T-helper 1 cell treated with Interleukin-12 subunit alpha and Interleukin-12 subunit beta and Interleukin-4 antibody, amounts not matched to agents 30 μg/mL and 1 μg/mL, for 36 hours (primary cell): ENCODE measurements around the gene PNKD.

Experiments
- H3K27ac Mint-ChIP-seq: one replicate; pipeline ENCODE4 v1.8.0; 2021; ENCODE audit warnings: mild to moderate bottlenecking, mixed read lengths
- H3K27me3 Mint-ChIP-seq: one replicate; pipeline ENCODE4 v1.8.0; 2021; ENCODE audit warnings: low read depth, mixed read lengths
- H3K36me3 Mint-ChIP-seq: one replicate; pipeline ENCODE4 v1.8.0; 2021; ENCODE audit warnings: low read depth, mixed read lengths
- H3K4me1 Mint-ChIP-seq: one replicate; pipeline ENCODE4 v1.8.0; 2021; ENCODE audit warnings: low read depth, mixed read lengths
- H3K4me3 Mint-ChIP-seq: one replicate; pipeline ENCODE4 v1.8.0; 2021; ENCODE audit warnings: mild to moderate bottlenecking, moderate library complexity, mixed read lengths
- H3K9me3 Mint-ChIP-seq: one replicate; pipeline ENCODE4 v1.8.0; 2021; ENCODE audit warnings: mixed read lengths

The PNKD gene

DNA sequence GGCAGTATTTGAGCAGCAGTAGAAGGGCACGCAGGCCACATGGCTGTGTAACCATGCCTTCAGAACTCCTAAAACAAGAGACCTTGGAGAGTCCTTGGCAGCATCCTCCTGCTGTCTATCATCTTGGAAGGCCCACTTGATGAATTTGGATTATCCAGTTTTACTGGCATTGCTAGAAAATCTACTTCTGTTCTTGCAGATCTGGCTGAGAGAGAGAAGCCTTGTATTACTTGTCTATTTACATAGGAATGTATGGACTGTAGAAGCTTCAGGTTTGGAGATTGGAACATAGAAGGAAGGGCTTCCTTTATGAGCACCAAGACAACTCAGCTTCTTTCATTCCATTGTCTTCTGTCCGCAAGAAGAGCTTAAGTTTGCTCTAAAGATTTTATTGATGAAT is 25.7 kb upstream of the PNKD start:
- Mint-ChIP-seq H3K27ac (peak overlapping the region; percentile 15), H3K4me3 (no peak overlapping the region), H3K4me1 (peaks cover 17% of the 10 kb centered on the region), H3K27me3 (no peaks in the 10 kb centered on the region), H3K9me3 (no peaks in the 10 kb centered on the region), H3K36me3 (peaks cover 61% of the 10 kb centered on the region)

DNA sequence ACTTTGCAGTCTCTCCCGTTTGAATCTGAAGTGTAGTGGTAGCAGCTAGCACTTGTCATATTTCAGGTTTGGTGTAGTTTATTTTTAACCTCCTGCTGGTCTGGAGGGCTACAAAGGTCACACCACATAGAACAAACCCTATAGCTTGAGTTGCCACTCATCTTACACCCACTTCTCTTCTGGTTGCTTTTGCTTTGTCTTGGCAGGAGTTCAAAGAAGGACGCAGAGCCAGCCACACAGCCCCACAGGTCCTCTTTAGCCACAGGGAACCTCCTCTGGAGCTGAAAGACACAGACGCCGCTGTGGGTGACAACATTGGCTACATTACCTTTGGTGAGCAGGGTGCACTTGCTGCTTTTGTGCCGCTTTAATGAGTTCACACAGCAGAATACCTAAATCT is 25.1 kb upstream of the PNKD start:
- Mint-ChIP-seq H3K27ac (no peak overlapping the region), H3K4me3 (no peak overlapping the region), H3K4me1 (peaks cover 17% of the 10 kb centered on the region), H3K27me3 (no peaks in the 10 kb centered on the region), H3K36me3 (peaks cover 65% of the 10 kb centered on the region), H3K9me3 (no peaks in the 10 kb centered on the region)

DNA sequence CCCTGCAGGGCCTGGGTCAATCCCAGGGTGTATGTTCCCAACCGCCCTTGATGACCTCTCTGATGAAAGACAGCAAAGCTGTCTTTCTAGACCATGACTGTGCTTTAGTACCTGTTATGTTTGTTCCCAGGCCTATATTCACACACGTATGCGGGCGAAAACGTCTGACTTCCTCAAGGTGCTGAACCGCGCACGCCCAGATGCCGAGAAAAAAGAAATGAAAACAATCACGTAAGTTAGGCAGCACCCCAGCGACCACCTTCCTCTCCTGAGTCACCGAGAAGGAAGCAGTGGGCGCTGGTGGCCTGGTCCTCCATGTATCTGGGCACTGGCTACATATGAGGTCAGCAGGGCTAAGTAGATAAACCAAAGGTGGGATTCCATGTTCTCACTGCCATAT is 20.6 kb upstream of the PNKD start:
- Mint-ChIP-seq H3K9me3 (no peaks in the 10 kb centered on the region), H3K4me3 (no peak overlapping the region), H3K27me3 (no peaks in the 10 kb centered on the region), H3K4me1 (peaks cover 11% of the 10 kb centered on the region), H3K36me3 (peaks cover 71% of the 10 kb centered on the region), H3K27ac (peak overlapping the region; percentile 36)

DNA sequence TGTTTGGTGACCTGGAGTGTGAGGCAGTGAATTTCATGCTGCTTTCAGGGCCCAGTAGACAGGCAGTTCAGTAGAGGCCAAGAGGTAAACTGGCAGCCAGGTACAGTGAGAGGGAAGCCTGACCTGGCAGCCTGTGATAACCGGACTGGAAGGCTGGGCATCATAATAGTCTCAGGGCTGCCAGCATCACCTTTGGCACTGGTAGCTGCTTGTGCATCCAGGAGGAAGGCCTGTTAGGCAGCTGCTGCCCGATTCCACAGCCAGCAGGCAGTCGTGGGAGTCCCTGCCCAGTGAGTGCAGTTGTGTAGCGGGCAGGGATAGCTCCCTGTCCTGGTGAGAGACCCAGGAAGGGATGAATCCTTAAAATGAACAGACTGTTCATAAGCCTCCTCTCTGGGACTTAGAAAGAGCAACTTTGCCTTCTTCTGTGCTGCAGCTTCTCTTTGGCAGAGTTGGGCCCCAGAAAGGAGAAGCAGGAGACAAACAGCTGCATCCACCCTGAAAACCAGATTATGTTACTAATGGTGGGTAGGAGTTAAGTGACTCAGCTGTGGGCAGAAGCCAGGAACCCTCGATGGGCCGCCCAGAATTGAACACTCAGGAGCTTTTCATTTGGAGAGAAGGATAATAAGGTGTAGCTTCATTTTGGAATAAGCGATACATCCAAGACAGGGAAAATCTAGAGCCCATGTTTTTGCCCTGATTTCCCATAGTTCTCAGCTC is 17.6 kb upstream of the PNKD start:
- H3K36me3 Mint-ChIP-seq: peaks cover 64% of the 10 kb centered on the region
- no peak overlapping the region for H3K4me3 Mint-ChIP-seq

DNA sequence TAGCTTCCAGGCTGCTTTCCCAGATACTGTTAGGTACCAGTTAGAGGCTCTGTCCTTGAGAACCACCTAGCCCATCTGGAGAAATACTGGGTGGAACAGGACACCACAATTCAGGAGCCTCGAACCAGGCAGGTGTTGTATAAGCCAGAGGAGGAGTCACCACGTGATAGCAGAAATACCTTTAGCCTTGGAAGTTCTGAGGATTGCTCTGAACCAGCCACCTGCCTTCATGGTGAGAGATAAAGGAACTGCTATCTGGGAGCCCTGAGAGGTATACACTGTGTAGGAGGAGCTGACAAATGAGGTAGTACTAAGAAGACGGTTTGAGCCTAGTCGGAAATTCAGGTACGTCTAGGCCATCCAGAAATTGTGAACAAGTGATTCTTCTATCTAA is 17.1 kb upstream of the PNKD start:
- Mint-ChIP-seq H3K36me3 (peaks cover 61% of the 10 kb centered on the region), H3K27ac (no peak overlapping the region), H3K4me1 (peaks cover 17% of the 10 kb centered on the region), H3K4me3 (no peak overlapping the region), H3K27me3 (no peaks in the 10 kb centered on the region), H3K9me3 (no peaks in the 10 kb centered on the region)

More for the DNA sequence above, 17.6 kb upstream of the PNKD start:
- no peaks in the 10 kb centered on the region for H3K9me3 Mint-ChIP-seq
- no peak overlapping the region for H3K27ac Mint-ChIP-seq
- H3K4me1 Mint-ChIP-seq: peaks cover 16% of the 10 kb centered on the region
- H3K27me3 Mint-ChIP-seq: no peaks in the 10 kb centered on the region

DNA sequence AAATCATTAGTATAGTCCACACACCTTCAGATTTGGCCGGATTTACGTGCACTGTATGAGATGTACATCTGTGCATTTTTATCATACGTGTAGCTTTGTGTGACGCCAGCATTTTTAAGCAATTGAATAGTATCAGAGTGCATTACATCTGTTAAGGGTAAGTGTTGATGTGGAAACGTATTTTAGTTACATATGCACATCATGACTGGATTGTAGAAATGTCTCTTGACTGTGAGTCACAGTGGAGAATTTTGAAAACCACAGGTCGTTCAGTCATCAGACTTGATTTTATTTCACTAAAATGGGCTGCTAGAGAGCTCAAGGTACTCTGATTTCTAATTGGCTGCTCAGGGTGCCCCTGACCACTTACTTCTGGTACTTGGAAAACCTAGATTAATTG is 14.9 kb upstream of the PNKD start:
- Mint-ChIP-seq H3K36me3 (peaks cover 44% of the 10 kb centered on the region), H3K27me3 (no peaks in the 10 kb centered on the region), H3K9me3 (no peaks in the 10 kb centered on the region), H3K4me3 (no peak overlapping the region), H3K27ac (peak overlapping the region; percentile 14), H3K4me1 (peaks cover 17% of the 10 kb centered on the region)

DNA sequence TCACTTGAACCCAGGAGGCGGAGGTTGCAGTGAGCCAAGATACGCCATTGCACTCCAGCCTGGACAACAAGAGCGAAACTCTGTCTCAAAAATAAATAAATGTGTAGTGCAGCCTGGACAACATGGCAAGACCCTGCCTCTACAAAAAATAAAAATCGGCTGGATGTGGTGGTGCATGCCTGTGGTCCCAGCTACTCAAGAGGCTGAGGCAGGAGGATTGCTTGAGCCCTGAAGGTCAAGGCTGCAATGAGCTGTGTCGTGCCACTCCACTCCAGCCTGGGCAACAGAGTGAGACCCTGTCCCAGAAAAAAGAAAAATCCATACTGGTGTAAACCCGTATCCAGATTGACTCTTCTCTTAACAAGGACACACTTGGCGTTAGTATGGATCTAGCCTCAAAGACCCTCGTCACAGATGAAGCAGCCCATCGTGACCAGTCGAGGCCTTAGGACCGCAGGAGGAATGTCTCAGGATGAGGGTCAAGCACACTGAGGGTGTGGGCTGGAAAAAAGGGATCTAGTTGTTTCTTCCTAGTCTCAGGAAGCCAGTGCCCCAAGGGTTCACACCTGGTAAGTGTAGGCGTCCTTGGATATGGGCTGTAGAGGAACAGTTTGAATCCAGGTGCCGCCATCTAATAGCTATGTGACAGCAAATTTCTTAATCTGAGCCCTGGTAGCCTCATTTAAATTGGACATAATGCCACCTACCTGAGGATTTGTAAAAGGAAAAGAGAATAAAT is 13.5 kb upstream of the PNKD start:
- Mint-ChIP-seq H3K27me3 (no peaks in the 10 kb centered on the region), H3K27ac (peak overlapping the region; percentile 86), H3K36me3 (peaks cover 33% of the 10 kb centered on the region), H3K4me3 (no peak overlapping the region), H3K4me1 (peaks cover 17% of the 10 kb centered on the region), H3K9me3 (no peaks in the 10 kb centered on the region)

DNA sequence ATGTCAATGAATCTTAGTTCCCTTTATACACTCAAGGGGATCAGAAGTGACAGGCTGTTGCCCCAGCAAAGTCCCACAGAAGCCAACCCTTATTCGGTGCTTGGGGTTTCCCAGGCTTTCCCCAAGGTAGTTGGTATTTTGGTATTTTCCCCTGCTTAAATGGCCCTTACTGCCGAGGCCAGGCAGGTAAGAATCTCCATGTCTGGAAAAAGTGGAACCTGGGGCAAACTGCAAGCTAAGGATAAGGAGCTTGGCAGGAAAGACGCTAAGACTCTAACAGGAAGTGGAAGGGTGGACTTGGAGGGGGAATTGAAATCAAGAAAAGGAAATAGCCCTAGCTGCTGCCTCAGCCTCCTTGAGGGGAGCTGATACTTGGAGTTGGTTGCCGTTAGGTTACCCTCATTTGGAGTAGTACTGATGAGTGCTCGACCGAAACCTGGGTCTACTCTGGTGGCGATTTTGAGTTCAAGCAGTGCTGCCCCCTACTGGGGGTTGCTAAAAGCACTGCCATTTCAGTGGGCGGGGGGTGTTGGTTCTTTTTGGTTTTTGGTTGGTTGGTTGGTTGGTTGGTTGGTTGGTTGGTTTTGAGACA is 12.8 kb upstream of the PNKD start:
- Mint-ChIP-seq H3K4me3 (no peak overlapping the region), H3K4me1 (peaks cover 17% of the 10 kb centered on the region), H3K27ac (peak overlapping the region; percentile 86), H3K36me3 (peaks cover 30% of the 10 kb centered on the region), H3K27me3 (no peaks in the 10 kb centered on the region), H3K9me3 (no peaks in the 10 kb centered on the region)

DNA sequence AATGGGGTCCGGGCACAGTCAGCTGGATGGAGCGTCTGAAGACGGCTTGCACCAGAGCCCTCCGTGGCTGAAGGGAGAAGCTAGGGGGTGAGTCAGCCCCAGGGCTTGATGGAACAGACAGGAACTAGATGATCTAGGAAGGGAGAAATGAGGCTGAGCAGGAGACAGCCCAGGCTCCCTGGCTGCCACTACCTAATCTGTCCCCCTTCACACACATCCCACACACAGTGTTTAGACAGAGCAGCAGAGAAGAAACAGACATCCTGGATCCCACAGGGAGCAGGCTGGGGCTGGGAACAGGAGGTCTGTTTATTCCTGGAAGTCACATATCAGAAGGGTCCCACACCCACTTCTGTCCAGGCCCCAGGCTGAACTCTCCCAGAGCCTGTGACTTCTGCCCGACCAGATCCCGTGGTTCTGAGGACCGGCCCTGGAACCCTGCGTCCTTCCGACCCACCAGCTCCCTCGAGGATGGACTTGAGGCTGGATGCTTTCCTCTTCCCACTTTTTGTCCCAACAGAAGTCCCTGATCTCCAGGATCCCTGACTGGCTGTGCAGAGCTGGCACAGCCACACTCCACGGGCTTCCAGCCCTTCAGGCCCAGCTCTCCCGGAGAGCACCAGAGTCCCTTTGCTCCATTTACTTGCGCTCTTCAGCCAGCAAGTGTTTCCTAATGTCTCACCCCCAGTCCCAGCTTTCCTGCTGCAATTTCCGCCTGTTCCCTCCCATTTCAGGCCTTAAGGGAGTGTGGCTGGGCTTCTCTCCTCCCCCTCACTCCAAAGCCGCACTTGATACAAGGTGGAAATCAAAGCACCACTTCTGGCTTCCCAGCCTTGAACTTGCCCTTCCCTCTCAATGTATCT is 11.0 kb upstream of the PNKD start:
- Mint-ChIP-seq H3K27me3 (no peaks in the 10 kb centered on the region), H3K4me3 (no peak overlapping the region), H3K4me1 (peaks cover 17% of the 10 kb centered on the region), H3K9me3 (no peaks in the 10 kb centered on the region), H3K27ac (no peak overlapping the region), H3K36me3 (peaks cover 25% of the 10 kb centered on the region)

DNA sequence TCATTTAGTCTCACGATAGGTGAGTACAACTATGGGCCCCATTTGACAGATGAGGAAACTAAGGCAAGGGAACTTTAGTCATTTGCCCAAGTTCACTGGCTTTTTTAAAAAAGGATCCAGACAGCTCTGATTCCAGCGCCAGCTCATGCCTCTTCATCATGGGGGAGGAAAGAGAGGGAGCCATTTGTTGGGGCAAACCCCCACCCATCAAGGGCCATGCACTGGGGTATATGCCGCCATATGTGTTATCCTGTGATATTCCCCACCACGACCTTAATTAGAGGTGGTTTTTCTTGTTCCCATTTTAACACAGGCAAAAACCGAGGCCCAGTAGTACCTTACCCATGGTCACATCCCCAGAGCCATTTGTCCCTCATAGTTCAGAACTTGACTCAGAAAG is 10.2 kb upstream of the PNKD start:
- Mint-ChIP-seq H3K4me1 (peaks cover 17% of the 10 kb centered on the region), H3K27ac (no peak overlapping the region), H3K9me3 (no peaks in the 10 kb centered on the region), H3K36me3 (peaks cover 19% of the 10 kb centered on the region), H3K4me3 (no peak overlapping the region), H3K27me3 (no peaks in the 10 kb centered on the region)

DNA sequence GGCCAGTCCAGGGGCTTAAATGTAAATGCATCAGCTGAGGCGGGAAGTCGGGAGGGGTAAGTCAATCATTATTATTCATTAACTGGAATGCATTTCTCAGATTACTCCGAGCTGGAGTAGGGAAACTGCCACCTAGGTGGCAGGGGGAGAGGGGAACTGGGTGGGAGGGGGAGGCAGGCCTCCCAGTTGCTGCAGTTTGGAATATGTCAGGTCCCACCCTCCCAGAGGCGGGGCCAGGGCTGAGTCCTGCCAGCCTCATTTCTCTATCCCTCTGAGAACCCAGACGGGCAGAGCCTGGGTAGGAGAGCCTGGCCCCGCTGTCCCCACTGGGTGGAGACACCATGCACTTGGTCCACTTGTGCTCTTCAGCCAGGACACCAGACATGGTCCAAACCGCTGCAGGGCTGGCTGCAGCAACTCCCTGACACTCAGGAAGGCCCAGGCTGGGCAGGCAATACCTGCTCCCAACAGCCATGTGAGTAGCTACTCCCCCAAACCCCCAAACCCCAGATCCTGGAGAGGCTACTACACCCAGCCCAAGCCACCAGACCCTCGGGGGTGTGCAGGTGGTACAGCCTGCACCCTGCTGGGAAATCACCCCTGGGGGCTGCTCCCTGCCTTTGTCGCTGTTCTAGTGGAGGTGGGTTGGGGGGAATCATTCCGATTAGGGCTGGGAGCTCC is 9.4 kb upstream of the PNKD start, which contains the start of gene GPBAR1:
Gene GPBAR1 (plus strand): TSS at position 274 of the 681 bp plus-strand sequence. CDS start 1,710 bp downstream, outside the sequence.
- no peaks in the 10 kb centered on the region for H3K9me3 Mint-ChIP-seq
- H3K4me1 Mint-ChIP-seq: peaks cover 17% of the 10 kb centered on the region
- peak within 1 kb of the TSS; percentile 38 for H3K27ac Mint-ChIP-seq
- H3K27me3 Mint-ChIP-seq: no peaks in the 10 kb centered on the region
- peaks cover 14% of the 10 kb centered on the region for H3K36me3 Mint-ChIP-seq
- H3K4me3 Mint-ChIP-seq: no peak within 1 kb of the TSS

DNA sequence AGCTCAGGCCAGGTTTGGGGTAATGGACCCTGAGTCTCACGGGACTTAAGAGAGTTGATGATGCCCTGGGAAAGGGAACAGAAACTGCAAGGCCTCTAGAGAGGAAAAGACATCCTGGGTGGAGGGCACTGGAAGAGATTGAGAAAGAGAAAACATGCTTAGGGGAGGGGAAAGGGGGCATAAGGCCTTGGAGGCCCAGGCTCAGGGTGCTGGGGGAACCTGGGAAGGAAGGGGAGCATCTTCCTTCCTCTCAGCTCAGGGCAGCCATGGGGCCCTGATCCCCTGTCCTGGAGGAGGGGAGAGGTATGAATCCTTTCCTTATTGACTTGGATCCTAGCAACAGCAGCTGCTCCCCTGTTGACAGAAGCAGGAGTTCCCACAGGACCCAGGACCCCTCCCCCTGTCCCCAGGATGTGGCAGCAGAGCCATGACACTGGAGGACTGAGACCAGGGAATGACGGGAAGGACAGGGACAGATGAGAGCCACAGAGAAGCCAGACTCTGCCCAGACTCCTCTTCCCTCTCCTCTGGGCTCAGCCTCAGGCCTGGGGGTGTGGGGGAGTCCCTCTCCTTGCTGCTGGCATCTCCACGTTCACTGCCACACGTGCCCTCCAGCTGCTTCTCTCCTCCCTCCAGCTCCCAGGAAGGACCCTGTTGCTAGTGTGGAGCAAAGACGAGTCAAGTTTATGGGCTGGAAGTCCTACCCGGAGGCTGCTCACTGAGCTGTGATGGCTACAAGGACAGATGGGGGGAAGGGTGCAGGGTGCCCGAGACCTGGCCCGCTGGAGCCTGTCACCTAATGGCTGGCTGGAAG is 8.7 kb upstream of the PNKD start:
- peak overlapping the region; percentile 38 for H3K27ac Mint-ChIP-seq

DNA sequence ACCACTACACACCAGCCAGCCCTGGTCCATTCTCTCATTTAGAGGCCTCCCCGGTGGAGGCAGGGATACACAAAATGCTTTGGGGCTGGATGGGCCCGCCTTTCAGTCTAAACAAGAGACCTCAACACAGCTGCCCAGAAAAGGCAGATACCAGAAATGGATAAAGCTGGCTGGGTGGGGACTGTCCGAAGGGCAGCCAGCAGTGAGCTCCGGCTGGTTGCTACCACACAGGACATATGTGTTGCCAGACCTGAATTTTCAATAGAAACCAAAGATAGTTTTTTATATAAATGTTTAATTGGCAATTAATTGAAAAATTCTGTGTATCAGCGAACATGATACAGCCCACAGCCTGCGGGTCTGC is 8.1 kb upstream of the PNKD start:
- peaks cover 15% of the 10 kb centered on the region for H3K36me3 Mint-ChIP-seq
- no peaks in the 10 kb centered on the region for H3K27me3 Mint-ChIP-seq
- no peak overlapping the region for H3K27ac Mint-ChIP-seq
- H3K9me3 Mint-ChIP-seq: no peaks in the 10 kb centered on the region
- H3K4me3 Mint-ChIP-seq: no peak overlapping the region
- H3K4me1 Mint-ChIP-seq: peaks cover 15% of the 10 kb centered on the region

More for the DNA sequence above, 8.7 kb upstream of the PNKD start:
- H3K9me3 Mint-ChIP-seq: no peaks in the 10 kb centered on the region
- peaks cover 19% of the 10 kb centered on the region for H3K4me1 Mint-ChIP-seq
- no peaks in the 10 kb centered on the region for H3K27me3 Mint-ChIP-seq
- no peak overlapping the region for H3K4me3 Mint-ChIP-seq
- peaks cover 12% of the 10 kb centered on the region for H3K36me3 Mint-ChIP-seq
